HG02943 (cell line): Measurements from ENCODE around the gene ABCB9.

Experiments used
- ATAC-seq: cut with Tn5 transposase; IDR thresholded peaks from one replicate; pipeline ENCODE4 v1.9.1; 2021; ENCODE audit warnings: mild to moderate bottlenecking, low read depth, moderate library complexity; ENCODE audit not compliant: unreplicated experiment

ABCB9 gene

DNA sequence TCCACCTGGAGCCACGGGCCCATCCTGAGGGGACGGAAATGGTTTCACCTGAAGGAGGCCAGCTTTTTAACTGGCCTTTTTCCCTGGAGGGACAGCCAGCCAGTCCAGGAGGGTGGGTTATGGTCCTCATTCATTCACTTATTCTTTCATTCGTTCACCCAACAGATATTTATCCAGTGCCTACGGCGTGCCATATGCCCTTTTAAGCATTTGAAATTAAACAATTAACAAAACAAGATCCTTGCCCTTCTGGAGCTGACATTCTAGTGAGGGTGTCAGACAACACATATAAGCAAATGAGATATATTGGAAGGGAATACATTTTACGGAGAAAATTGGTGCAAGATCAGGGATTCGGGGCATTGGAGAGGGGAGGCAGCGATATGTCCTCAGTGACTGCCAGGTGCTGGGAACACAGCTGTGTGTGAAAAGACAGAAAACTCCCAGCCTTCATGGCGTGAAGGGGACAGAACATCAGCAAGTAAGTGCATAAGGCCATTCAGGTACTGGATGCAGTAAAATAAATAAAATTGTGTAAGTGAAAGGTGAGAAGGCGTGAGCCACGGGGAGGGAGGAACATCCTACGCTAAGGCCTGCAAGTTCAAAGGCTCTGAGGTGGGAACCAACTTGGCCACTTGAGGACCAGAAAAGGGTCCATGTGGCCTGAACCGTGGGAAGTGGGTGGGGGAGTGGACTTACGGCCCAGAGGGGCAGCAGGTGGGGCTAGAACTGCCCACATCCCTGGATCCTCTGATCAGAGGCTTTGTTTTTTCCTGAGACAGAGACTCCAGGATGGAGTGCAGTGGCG is 684 bp upstream of the ABCB9 start:
- no peak for ATAC-seq

DNA sequence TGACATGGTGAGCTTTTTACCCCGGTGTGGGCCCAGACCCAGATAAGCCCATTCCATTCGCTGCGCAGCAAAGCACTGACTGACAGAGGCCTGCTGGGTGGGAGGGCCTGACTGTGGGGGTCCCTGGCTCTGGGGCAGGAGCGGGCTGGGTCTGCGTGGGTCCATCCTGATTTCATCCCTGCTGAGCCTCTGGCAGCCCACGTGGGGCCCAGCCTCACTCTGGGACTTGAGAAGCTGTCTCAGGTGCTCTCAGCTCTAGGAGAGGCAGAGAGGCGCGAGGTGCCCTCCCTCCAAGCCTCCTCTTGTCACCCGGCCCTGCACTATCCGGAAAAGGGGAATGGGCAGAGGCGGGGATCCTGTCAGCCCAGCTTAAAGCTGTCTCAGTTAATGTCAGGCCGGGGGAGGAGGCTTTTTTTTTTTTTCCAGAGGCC is 927 bp downstream of the ABCB9 start:
- ATAC-seq: no peak

DNA sequence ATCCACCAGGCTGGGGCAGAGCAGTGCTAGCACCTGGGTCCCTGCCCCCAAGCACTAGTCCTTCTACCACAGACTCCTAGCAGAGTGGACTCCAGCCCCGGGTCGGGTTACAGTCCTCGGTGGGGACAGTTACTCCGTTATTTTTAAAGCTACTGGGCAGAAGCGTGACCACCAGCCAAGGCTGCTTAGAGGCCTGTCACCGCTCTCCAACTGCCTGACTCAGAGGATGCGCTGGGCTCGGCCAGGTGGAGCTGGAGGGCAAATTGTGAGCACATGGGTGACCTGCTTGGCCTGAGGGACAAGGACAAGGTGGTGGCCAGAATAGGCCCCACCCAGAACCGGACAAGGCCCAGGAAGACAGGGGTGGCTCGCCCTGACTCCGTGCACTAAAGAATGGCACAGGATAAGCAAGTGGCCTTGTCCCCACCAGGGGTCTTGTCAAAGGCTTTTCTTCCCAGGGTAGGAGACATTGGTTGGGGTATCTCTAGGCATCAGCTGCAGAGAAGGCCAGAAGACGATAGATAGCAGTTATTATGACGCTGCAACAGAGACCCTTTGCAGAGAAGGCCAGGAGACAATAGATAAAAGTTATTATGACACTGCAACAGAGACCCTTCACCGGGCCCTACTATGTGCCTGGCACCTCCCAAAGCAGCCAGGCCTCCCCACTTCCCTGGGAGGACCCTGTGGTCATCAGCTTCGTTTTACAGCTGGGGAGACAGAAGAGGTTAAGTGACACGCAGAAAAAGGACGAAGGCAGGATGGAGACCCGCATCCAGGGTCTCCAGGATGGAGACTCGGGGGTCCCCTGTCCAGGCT is 1.6 kb downstream of the ABCB9 start:
- ATAC-seq: no peak

DNA sequence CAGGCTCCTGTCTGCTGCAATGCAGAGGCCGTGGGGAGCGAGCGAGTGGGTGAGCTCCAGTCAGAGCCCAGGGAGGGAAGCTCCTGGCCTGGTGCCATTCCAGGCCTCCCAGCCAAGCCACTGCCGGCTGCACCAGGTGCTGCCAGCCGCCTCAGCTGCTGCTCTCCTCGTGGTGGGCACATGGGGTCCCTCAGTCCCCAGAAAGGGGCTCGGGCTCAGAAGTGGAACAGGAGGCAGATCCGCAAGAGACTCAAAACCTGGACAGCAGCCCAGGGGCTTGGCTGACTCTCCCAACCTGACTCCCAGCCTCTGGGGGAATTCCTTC is 2.4 kb downstream of the ABCB9 start:
- no peak for ATAC-seq

DNA sequence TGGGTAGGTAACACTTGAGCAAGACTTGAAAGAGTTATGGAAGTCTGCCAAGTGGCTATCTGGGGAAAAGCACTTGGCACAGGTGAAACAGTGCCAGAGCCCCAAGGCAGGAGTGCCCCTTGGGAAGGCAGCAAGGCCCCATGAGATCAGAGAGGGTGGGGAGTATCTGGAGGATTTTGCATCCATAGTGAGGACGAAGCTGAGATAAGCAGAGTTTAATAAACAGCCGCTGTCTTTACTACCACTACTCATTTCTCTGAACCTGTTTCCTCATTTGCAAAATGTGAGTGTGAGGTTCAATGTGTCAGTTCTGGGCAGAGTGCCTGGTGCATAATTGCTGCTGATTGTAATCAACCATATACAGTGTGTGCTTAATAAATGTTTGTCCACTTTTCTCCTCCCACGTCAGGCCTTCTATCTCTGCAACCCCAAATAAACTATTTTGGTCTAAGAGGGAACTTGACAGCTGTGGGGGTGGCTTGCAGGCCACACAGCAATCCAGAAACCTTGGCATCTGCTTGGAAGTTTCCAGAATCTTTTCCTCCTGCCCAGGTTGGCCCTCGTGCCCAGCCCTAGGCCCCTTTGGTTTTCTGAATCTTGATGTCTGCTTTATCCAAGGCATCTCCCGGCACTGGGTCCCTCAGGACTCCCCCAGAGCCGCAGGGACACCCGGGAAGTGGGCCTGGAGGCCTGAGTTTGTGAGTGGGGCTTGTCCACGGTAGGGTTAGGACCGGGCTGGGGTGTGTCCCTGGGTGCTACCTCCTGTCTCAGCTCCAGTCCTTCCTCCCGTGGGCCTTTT is 4.5 kb downstream of the ABCB9 start:
- ATAC-seq: no peak

DNA sequence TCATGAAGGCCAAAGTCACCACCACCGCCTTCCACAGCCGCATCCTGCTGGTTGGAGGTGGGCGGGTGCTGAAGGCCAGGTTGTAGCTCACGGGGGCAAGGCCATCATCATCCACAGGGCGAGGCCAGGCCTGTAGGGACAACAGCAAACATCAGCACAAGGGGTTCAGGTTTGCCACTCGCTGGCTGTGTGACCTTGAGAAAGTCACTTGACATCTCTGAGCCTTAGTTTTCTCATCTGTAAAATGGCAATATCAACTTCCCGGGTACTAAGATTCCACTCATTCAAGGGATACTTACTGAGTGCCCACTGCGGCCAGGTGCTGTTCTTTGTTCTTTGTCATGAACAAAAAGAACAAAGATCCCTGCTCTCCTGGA is 6.1 kb downstream of the ABCB9 start:
- no peak for ATAC-seq

DNA sequence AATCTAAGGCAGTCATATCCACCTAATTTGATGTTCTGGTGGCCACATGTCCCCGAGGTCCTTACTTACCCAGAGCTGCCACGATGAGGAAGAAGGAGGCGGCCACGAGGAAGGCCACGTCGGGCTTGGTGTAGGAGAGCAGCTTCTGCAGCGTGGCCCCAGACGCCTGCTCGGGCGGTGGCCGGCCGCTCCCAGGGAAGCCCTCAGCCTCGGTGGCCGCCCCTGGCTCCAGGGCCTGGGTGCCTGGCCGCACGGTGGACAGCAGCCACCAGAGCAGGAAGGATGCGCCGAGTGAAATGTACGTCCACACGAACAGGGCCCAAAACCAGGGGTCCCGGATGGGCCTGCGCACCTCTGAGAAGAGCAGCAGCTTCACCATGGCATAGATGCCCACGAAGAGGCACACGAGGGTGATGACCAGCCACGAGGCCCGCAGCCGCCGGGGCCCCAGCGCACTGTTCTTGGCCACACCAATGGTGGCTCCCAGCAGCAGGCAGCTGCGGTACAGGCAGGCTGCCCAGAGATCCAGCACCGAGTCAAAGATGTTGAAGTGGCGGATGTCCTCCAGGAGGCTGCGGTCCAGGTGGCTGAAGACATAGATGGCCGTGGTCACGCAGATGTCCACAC is 6.6 kb downstream of the ABCB9 start:
- no peak for ATAC-seq

DNA sequence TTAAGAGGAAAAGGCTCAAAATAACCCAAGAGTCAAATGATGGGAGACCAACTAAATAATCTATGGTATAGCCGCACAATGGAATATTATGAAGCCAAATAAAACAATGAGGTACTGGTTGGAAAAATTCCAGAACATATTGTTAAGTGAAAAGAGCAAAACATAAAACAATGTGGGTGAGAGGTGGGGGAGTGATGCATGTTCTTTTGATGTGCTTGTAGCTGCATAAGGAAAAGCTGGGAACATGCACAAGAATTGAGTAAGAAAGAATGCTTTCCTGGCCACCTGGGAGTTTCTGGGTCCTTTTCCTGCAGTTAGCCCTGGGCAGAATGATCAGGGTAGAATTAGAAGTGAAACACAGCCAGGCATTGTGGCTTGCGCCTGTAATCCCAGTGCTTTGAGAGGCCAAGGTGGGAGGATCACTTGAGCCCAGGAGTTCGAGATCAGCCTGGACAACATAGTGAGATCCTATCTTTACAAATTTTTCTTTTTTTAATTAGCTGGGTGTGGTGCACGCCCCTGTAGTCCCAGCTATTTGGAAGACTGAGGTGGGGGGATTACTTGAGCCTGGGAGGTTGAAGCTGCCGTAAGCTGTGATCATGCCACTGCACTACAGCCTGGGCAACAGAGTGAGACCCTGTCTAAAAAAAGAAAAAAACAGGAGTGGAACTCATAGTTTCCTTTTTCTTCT is 7.9 kb downstream of the ABCB9 start:
- no peak for ATAC-seq

DNA sequence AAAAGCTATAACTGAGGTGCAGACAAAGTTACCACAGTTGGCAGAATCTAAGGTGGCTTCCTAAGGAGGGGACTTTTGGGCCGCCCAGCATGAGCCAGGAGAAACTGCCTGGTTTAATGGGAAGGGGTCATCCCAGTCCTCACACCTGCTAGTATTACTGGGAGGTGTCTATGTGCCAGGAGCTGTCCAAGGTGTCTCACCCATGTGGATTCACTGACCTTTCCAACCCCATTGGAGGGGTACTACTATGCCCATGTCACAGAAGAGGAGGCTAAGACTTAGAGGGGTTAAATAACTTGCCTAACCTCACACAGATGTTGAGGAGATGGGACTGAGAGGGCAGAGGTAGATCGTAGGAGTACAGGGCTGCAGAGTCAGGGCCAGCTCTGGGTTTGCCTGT is 10.2 kb downstream of the ABCB9 start:
- no peak for ATAC-seq

DNA sequence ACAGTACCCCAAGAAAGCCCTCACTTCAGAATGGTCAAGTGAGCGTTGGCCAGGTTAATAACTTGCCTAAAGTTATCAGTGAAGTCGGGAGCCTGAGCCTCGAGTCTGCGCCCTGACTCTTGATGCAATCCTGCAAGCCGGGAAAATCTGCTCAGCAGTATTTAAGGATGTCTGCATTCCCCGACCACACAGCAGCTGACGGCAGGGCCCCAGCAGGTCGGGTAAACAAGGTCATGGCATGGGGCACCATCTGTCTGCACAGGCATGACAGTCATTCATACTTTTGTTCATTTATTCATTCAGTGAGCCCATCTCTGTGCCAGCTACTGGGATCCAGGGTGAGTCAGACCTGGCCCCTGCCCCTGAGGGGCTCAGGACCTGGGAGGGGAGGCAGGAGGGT is 11.1 kb downstream of the ABCB9 start:
- ATAC-seq: no peak

DNA sequence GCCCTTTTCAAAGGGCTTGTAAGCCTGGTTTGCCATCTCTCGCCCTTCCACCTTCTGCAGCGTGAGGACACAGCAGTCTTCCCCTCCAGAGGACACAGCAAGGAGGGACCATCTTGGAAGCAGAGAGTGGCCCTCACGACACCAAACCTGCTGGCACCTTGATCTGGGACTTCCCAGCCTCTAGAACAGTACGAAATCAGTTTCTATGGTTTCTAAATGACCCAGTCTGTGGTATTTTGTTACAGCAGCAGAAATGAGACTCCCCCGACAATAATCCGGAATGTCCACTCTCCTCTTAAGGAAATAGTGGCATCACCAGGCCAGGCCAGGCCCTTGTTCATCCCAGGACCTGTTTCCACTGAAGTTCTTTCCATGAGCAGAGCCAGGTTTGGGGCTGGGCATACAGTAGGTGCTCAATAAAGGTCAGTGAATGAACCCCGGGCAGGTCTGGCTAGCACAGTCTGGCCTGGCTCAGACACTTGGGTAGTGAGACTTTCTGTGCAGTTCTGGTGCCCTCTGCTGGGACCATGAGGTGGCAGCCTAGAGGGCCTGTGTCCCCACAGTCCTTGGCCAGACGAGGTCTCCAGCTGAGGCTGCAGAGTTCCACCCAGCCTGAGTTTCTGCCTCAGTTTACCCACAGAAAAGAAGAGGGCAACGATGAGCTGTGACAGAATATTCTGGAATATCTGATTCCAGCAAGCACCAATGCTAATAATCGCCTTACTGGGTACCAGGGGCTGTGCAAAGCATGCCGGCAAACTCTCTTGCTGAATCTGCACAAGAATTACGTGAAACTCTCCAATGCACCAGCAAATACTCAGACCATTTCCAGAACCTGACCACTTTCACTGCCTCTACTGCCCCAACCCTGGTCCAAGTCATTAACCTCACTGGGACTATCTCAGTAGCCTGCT is 14.0 kb downstream of the ABCB9 start:
- ATAC-seq: peak; percentile 87

DNA sequence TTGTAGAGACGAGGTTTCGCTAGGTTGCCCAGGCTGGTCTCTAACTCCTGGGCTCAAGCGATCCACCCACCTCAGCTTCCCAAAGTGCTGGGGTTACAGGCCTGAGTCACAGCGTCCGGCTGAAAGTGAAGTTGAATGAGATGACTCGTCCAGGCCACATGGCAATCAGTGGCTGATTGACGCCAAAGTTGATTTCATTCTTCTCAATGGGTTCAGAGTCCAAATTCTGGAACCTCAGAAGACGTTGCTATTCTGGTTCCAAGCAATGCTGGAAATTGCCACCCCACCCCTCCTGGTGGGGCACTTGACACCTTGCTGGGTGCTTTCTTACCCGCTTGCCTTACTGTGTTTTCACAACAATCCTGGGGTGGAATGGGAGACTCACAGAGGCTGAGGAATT is 14.9 kb downstream of the ABCB9 start:
- ATAC-seq: no peak

DNA sequence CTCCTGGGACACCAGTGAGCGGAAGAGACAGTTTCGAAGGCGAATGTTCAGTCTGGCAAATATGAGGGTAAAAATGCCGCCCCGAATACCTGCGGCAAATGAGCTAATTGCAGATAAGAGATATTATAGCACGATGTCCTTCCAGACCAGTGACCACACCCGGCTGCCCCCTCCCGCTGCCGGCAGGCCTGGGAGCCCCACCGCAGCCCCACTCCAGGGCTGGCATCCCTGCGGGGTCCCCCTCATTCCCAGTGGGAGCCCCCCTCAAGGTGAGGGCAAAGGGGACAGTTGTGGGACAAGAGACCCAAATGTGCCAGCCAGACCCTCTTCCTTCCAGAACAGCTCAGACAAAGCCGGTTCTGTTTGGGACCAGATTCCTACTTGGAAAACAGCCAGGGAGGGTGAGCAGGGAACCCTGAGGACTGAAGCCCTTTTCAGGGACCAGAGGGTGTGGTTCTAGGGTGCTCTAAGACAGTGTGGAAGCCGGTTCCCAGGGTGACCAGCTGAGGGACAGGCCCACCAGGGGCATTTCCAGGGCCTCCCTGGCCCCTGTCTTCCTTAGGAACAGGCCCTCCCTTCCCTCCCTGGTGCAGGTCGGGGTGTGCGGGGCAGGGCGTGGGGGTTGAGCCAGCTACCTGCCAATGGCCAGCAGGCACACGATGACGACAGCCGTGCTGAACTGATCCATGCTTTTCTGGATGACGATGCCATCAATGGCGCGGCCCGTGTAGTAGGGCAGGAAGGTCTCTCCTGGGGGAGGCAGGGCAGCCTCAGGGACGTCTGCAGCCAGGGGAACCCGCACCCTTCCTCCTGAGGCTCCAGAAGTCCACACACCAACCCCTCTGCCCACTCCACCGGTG is 16.2 kb downstream of the ABCB9 start:
- ATAC-seq: no peak

DNA sequence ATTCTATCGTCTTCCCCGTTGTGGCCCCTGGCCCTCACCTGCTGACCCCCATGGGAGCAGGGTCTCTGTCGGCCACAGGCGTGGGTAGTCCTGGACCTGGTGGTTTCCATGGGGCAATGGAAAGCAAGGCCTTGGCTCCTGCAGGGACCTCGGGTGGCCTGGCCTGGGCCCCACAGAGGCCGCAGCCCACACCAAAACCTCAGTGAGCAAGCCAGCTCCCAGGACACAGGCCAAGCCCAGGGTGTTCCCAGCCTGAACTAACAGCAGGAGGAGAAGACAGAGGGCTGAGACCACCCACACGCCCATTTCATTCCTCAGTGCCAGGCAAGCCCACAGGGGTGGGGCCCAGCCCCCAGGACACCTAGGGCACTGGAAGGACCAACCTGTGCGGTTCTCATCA is 16.9 kb downstream of the ABCB9 start:
- no peak for ATAC-seq

DNA sequence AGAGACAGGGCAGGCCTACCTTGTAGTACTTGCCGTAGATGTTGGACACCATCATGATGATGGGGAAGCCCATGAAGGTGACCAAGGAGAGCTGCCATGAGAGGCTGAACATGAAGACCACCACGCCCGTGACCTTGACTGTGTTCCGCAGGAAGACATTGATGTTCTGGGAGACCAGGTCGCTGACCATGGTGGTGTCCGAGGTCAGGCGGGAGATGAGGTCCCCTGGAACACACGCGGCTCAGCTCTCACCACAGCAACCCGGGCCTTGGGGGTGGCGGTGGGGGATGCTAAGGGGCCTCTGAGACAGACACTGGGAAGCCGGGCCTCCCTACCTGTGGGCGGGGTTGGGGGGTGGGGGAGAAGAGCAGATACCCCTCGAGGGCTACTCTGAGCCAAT is 17.7 kb downstream of the ABCB9 start:
- ATAC-seq: no peak

DNA sequence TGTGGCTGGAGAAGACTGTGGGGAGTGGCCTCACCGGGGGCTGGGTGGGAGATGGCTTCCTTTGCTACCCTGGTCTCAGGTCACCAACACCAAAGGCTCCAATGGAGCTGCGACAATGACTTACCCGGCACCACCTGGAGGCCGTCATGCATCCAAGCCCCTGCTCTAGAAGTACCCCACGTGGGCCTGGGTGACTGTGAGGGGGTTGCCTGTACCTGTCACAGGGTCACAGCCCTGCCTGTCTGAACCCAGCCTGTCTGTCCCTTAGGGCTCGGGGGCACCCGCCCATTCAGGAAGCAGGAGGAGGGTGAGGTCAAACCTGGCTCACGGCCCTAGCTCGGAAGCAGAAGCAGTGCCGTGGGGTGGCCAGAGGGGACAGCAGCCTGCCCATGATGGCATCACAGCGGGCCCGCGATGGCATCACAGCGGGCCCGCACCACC is 18.9 kb downstream of the ABCB9 start:
- ATAC-seq: no peak

DNA sequence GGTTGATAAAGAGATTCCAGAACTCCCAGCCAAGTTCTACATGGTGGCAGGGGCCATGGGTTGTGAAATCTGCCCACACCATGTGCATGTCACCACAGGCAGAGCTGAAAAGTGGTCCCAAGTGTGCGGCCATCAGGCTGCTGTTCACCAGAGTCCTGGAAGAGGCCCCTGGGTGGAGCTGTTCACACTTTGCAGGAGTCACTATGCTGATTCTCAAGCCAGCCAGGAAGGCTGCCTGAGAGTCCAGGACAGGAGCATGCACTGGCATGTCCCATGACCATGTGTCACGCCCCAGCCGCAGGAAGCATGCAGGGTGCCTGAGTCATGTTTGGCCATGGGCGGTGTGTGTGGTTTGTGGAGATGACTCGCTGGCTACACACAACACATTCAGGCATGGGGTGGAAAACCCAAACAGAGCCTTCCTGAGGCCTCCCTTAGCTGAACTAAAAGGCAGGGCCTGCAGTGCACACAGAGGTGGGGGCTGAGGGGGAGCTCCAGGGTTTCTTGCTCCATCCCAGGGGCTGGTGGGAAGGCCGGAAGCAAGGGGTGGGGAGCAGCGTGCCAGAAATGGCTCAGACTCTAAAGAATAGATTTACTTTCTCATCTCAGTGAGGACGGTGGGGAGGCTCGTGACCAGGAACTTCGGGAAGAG is 19.4 kb downstream of the ABCB9 start:
- ATAC-seq: no peak
